Stimulated activated naive CD8-positive, alpha-beta T cell treated with anti-CD3 and anti-CD28 coated beads, Interleukin-15, Interleukin-2, amounts not matched to agents 100 ng/mL and 50 ng/mL, for 24 hours (primary cell): Measurements from ENCODE around the gene CCNT2.
"Not testable (repeated sequence)": the region's sequence is repeated elsewhere in the genome, so short reads cannot be mapped to it uniquely, and the experiment has no call there.

Experiments
- H3K27ac Mint-ChIP-seq: one replicate; pipeline ENCODE4 v1.8.0; 2021; ENCODE audit warnings: mild to moderate bottlenecking, mixed read lengths
- H3K27me3 Mint-ChIP-seq: one replicate; pipeline ENCODE4 v1.8.0; 2021; ENCODE audit warnings: mixed read lengths
- H3K36me3 Mint-ChIP-seq: one replicate; pipeline ENCODE4 v1.8.0; 2021; ENCODE audit warnings: low read depth, mixed read lengths
- H3K4me1 Mint-ChIP-seq: one replicate; pipeline ENCODE4 v1.8.0; 2021; ENCODE audit warnings: low read depth, mixed read lengths
- H3K4me3 Mint-ChIP-seq: one replicate; pipeline ENCODE4 v1.8.0; 2021; ENCODE audit warnings: mild to moderate bottlenecking, mixed read lengths
- H3K9me3 Mint-ChIP-seq: one replicate; pipeline ENCODE4 v1.8.0; 2021; ENCODE audit warnings: mixed read lengths

The CCNT2 gene

GRCh38 chr2:134977104-134977503 is 58.5 kb downstream of the CCNT2 start:
- not testable (repeated sequence) for H3K4me3 Mint-ChIP-seq, H3K36me3 Mint-ChIP-seq, H3K27ac Mint-ChIP-seq, H3K27me3 Mint-ChIP-seq
- Mint-ChIP-seq H3K4me1 (peaks cover 12% of the 10 kb centered on the region), H3K9me3 (peaks cover 18% of the 10 kb centered on the region)

DNA sequence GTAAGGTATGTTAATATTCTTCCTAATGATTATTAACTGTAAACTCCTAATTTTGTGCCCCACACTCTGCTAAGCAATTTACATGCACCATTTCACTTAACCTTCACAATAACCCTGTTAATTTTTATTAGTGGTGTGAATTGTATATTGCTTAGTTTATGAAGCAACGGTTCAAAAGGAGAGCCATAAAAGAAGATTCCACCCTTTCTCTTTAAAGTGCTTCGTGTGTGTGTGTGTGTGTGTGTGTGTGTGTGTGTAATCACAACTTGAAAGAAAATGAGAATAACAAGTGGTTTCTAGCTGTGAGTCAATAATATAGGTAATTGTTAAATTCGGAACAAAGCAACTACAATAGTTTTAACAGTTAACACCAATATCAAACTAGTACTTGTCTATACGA is 60.6 kb downstream of the CCNT2 start:
- Mint-ChIP-seq H3K36me3 (peaks cover 7% of the 10 kb centered on the region), H3K9me3 (peaks cover 13% of the 10 kb centered on the region), H3K4me1 (peaks cover 1% of the 10 kb centered on the region), H3K4me3 (no peak overlapping the region), H3K27me3 (no peaks in the 10 kb centered on the region), H3K27ac (no peak overlapping the region)

DNA sequence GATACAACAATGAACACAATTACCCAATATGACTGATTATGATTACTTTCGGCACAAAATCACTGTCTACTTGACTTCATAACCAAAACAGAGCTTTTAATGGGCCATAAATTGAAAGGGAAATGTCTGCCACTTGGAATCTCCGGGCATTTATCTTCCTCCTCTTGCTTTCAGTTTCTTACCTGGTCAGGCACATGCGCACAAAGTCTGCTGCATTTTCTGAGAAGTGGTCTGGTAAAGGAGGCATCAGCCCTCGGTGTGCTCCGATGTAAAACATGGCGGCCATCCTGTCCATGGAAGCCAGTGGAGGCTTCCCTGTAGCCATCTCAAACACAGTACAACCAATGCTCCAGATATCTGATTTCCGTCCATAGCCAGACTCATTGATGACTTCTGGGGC is 62.0 kb downstream of the CCNT2 start:
- H3K36me3 Mint-ChIP-seq, result no peaks in the 10 kb centered on the region

DNA sequence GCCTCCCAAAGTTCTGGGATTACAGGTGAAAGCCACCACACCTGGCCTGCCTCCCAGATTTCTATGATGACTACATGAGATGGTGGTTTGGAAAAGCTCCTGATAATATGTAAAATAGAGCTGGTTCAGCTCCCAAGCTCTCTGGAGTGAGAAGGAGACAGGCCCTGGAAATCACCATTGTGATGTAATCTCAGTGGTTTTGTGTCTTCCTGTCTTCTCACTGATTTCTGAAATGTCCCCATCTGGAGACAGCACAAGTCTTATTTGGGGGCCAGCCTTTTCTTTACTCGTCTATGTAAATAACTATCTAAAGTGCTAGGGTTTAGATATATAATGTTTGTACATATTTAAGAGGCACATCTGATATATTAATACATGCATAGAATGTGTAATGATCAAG is 64.0 kb downstream of the CCNT2 start:
- H3K27me3 Mint-ChIP-seq, result no peaks in the 10 kb centered on the region
- no peaks in the 10 kb centered on the region for H3K36me3 Mint-ChIP-seq
- no peak overlapping the region for H3K4me3 Mint-ChIP-seq
- H3K9me3 Mint-ChIP-seq, result peaks cover 10% of the 10 kb centered on the region
- no peaks in the 10 kb centered on the region for H3K4me1 Mint-ChIP-seq
- H3K27ac Mint-ChIP-seq, result no peak overlapping the region

More for the DNA sequence above, 62.0 kb downstream of the CCNT2 start:
- peaks cover 10% of the 10 kb centered on the region for H3K9me3 Mint-ChIP-seq
- no peak overlapping the region for H3K27ac Mint-ChIP-seq
- H3K4me3 Mint-ChIP-seq, result no peak overlapping the region
- no peaks in the 10 kb centered on the region for H3K4me1 Mint-ChIP-seq
- no peaks in the 10 kb centered on the region for H3K27me3 Mint-ChIP-seq

GRCh38 chr2:134985061-134985460 is 66.4 kb downstream of the CCNT2 start:
- Mint-ChIP-seq H3K27me3 (no peaks in the 10 kb centered on the region), H3K9me3 (peaks cover 10% of the 10 kb centered on the region), H3K4me3 (no peak overlapping the region), H3K4me1 (no peaks in the 10 kb centered on the region), H3K27ac (no peak overlapping the region), H3K36me3 (no peaks in the 10 kb centered on the region)

- Mint-ChIP-seq H3K4me3 (no peak overlapping the region), H3K27me3 (no peaks in the 10 kb centered on the region), H3K27ac (no peak overlapping the region), H3K4me1 (no peaks in the 10 kb centered on the region), H3K36me3 (no peaks in the 10 kb centered on the region), H3K9me3 (peaks cover 7% of the 10 kb centered on the region)
These were observed 70.5 kb downstream of the CCNT2 start for GRCh38 chr2:134988994-134989605.

DNA sequence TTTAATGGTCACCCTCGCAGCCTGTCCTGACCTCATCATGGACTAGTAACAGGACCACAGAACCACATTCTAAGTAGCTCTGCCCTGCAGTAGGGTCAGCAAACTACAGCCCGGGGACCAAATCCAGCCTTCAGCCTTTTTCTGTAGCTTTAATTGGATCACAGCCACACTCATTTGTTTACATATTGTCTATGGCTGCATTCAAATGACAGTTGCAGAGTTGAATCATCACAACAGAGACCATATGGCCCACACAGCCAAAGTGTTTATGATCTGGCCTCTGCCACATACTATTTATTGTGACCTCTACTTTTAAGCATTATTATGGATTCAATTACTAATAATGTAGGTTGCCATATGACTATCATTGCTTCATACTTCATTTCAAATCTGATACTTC is 80.9 kb downstream of the CCNT2 start:
- Mint-ChIP-seq H3K27me3 (peaks cover 4% of the 10 kb centered on the region), H3K36me3 (no peaks in the 10 kb centered on the region), H3K27ac (no peak overlapping the region), H3K4me3 (no peak overlapping the region), H3K9me3 (no peaks in the 10 kb centered on the region), H3K4me1 (peaks cover 5% of the 10 kb centered on the region)

GRCh38 chr2:135002836-135003235 is 84.2 kb downstream of the CCNT2 start:
- Mint-ChIP-seq H3K4me1 (peaks cover 5% of the 10 kb centered on the region), H3K4me3 (no peak overlapping the region), H3K27me3 (peaks cover 19% of the 10 kb centered on the region), H3K27ac (no peak overlapping the region), H3K9me3 (no peaks in the 10 kb centered on the region), H3K36me3 (no peaks in the 10 kb centered on the region)

- no peak overlapping the region for H3K27ac Mint-ChIP-seq
- no peak overlapping the region for H3K4me3 Mint-ChIP-seq
- H3K27me3 Mint-ChIP-seq, result peaks cover 19% of the 10 kb centered on the region
- peaks cover 5% of the 10 kb centered on the region for H3K4me1 Mint-ChIP-seq
- H3K9me3 Mint-ChIP-seq, result no peaks in the 10 kb centered on the region
- H3K36me3 Mint-ChIP-seq, result no peaks in the 10 kb centered on the region
These were observed 85.6 kb downstream of the CCNT2 start for GRCh38 chr2:135004005-135004746.

- peaks cover 5% of the 10 kb centered on the region for H3K4me1 Mint-ChIP-seq
- no peaks in the 10 kb centered on the region for H3K36me3 Mint-ChIP-seq
- H3K27me3 Mint-ChIP-seq, result peaks cover 25% of the 10 kb centered on the region
- H3K4me3 Mint-ChIP-seq, result no peak overlapping the region
- no peak overlapping the region for H3K27ac Mint-ChIP-seq
- no peaks in the 10 kb centered on the region for H3K9me3 Mint-ChIP-seq
These were observed 87.1 kb downstream of the CCNT2 start for GRCh38 chr2:135005753-135006152.
